ENCODE results near the gene DUS3L. TPM values are rescaled to one million over a fixed set of nuclear protein-coding genes. Genes with fewer than 3 reads are reported as not detected.
"Not testable (repeated sequence)": the region's sequence is repeated elsewhere in the genome, so short reads cannot be mapped to it uniquely, and the experiment has no call there.

The DUS3L gene
- total RNA-seq, 1 experiment from 2014 or later: 33.2 TPM

DNA sequence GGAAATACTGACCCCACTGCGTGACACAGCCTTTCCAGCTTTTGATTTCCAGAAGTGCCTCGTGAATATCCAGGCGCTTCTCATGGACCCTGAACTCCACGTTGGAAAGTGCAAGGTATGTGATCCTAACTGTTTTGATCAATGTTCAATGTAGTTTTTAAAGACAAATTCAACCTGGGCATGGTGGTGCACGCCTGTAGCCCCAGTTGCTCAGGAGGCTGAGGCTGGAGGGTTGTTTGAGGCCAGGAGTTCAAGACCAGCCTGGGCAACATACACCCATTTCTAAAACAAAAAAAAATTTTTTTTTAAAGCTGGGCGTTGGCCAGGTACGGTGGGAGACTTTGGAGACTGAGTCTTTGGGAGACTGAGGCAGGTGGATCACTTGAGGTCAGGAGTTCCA, 39.3 kb downstream of the DUS3L start:
- H3K4me3 Mint-ChIP-seq (ENCODE audit: low read depth, unreplicated experiment): no peak overlapping the region
- no peak for TF ChIP-seq CTCF (IDR thresholded peaks at IDR 0.05; ENCODE audit: unreplicated experiment)
- no peaks in the 10 kb centered on the region for H3K36me3 Mint-ChIP-seq (ENCODE audit: insufficient read depth, unreplicated experiment)
- CTCF ChIA-PET: interaction anchor here (0.6 kb wide), 1 partner anchor 57 kb away, joined by 3 read pairs; no protein-coding TSS in a partner anchor
- H3K27ac Mint-ChIP-seq (ENCODE audit: unreplicated experiment): no peak overlapping the region
- H3K27me3 Mint-ChIP-seq (ENCODE audit: unreplicated experiment): no peaks in the 10 kb centered on the region
- BruUV-seq (replicated peaks): no TSS peak
- intact Hi-C loops (cut with micrococcal nuclease; ENCODE audit: unreplicated experiment): no loop called here
- H3K9me3 Mint-ChIP-seq (ENCODE audit: low read depth, unreplicated experiment): no peaks in the 10 kb centered on the region
- no peaks in the 10 kb centered on the region for H3K4me1 Mint-ChIP-seq (ENCODE audit: low read depth, unreplicated experiment)
- no peak for DNase-seq

GRCh38 chr19:5749505-5749904, 41.5 kb downstream of the DUS3L start:
- intact Hi-C loops (cut with micrococcal nuclease; ENCODE audit: unreplicated experiment): no loop called here
- TF ChIP-seq CTCF (IDR thresholded peaks at IDR 0.05; ENCODE audit: unreplicated experiment): no peak
- CTCF ChIA-PET: no interaction called here

GRCh38 chr19:5748920-5749319, 42.0 kb downstream of the DUS3L start:
- H3K27ac Mint-ChIP-seq (ENCODE audit: unreplicated experiment); H3K36me3 Mint-ChIP-seq (ENCODE audit: insufficient read depth, unreplicated experiment); intact Hi-C loops (cut with micrococcal nuclease; ENCODE audit: unreplicated experiment); H3K4me1 Mint-ChIP-seq (ENCODE audit: low read depth, unreplicated experiment); BruUV-seq (replicated peaks); DNase-seq; H3K4me3 Mint-ChIP-seq (ENCODE audit: low read depth, unreplicated experiment); H3K27me3 Mint-ChIP-seq (ENCODE audit: unreplicated experiment); H3K9me3 Mint-ChIP-seq (ENCODE audit: low read depth, unreplicated experiment): not testable (repeated sequence)
- CTCF ChIA-PET: interaction anchor here (0.7 kb wide), 1 partner anchor 55 kb away, joined by 6 read pairs; no protein-coding TSS in a partner anchor

More at GRCh38 chr19:5749505-5749904, 41.5 kb downstream of the DUS3L start:
- no peak for DNase-seq
- H3K4me1 Mint-ChIP-seq (ENCODE audit: low read depth, unreplicated experiment): no peaks in the 10 kb centered on the region
- no peaks in the 10 kb centered on the region for H3K9me3 Mint-ChIP-seq (ENCODE audit: low read depth, unreplicated experiment)
- BruUV-seq (replicated peaks): no TSS peak
- no peaks in the 10 kb centered on the region for H3K36me3 Mint-ChIP-seq (ENCODE audit: insufficient read depth, unreplicated experiment)
- no peaks in the 10 kb centered on the region for H3K27me3 Mint-ChIP-seq (ENCODE audit: unreplicated experiment)
- H3K4me3 Mint-ChIP-seq (ENCODE audit: low read depth, unreplicated experiment): no peak overlapping the region
- no peak overlapping the region for H3K27ac Mint-ChIP-seq (ENCODE audit: unreplicated experiment)

DNA sequence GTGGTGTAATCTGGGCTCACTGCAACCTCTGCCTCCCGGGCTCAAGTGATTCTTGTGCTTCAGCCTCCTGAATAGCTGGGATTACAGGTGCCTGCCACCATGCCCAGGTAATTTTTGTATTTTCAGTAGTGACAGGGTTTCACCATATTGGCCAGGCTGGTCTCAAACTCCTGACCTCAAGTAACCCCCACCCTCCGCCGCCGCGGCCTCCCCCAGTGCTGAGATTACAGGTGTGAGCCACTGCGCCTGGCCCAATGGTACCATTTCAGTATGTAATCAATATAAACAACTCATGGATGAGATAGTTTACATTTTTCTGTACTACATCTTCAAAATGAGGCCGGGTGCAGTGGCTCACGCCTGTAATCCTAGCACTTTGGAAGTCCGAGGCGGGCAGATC, 46.0 kb downstream of the DUS3L start:
- H3K27ac Mint-ChIP-seq (ENCODE audit: unreplicated experiment); DNase-seq; CTCF ChIA-PET; H3K4me3 Mint-ChIP-seq (ENCODE audit: low read depth, unreplicated experiment); H3K36me3 Mint-ChIP-seq (ENCODE audit: insufficient read depth, unreplicated experiment); H3K4me1 Mint-ChIP-seq (ENCODE audit: low read depth, unreplicated experiment); BruUV-seq (replicated peaks); intact Hi-C loops (cut with micrococcal nuclease; ENCODE audit: unreplicated experiment); H3K9me3 Mint-ChIP-seq (ENCODE audit: low read depth, unreplicated experiment): not testable (repeated sequence)
- peaks cover 21% of the 10 kb centered on the region for H3K27me3 Mint-ChIP-seq (ENCODE audit: unreplicated experiment)

GRCh38 chr19:5743630-5744029, 47.3 kb downstream of the DUS3L start:
- Mint-ChIP-seq H3K36me3 (ENCODE audit: insufficient read depth, unreplicated experiment) (no peaks in the 10 kb centered on the region), H3K4me3 (ENCODE audit: low read depth, unreplicated experiment) (no peak overlapping the region), H3K9me3 (ENCODE audit: low read depth, unreplicated experiment) (no peaks in the 10 kb centered on the region), H3K27me3 (ENCODE audit: unreplicated experiment) (peaks cover 21% of the 10 kb centered on the region), H3K27ac (ENCODE audit: unreplicated experiment) (no peak overlapping the region), H3K4me1 (ENCODE audit: low read depth, unreplicated experiment) (no peaks in the 10 kb centered on the region)
- intact Hi-C loops (cut with micrococcal nuclease; ENCODE audit: unreplicated experiment): no loop called here
- CTCF ChIA-PET: no interaction called here
- BruUV-seq (replicated peaks): no TSS peak
- no peak for TF ChIP-seq CTCF (IDR thresholded peaks at IDR 0.05; ENCODE audit: unreplicated experiment)
- no peak for DNase-seq
